SIG-M5 treated with dmso at 0.1 percent for 504 hours (cell line): ENCODE data around the gene SP140.
"Not testable (repeated sequence)": the region's sequence is repeated elsewhere in the genome, so short reads cannot be mapped to it uniquely, and the experiment has no call there.

ENCODE experiments used
- DNase-seq: peaks from one replicate; lab custom pipeline; 2025; ENCODE audit not compliant: unreplicated experiment; lab: John Stamatoyannopoulos, UW

SP140 gene

GRCh38 chr2:230324503-230324902 lies 99.0 kb downstream of the SP140 start:
- no peak for DNase-seq

DNA sequence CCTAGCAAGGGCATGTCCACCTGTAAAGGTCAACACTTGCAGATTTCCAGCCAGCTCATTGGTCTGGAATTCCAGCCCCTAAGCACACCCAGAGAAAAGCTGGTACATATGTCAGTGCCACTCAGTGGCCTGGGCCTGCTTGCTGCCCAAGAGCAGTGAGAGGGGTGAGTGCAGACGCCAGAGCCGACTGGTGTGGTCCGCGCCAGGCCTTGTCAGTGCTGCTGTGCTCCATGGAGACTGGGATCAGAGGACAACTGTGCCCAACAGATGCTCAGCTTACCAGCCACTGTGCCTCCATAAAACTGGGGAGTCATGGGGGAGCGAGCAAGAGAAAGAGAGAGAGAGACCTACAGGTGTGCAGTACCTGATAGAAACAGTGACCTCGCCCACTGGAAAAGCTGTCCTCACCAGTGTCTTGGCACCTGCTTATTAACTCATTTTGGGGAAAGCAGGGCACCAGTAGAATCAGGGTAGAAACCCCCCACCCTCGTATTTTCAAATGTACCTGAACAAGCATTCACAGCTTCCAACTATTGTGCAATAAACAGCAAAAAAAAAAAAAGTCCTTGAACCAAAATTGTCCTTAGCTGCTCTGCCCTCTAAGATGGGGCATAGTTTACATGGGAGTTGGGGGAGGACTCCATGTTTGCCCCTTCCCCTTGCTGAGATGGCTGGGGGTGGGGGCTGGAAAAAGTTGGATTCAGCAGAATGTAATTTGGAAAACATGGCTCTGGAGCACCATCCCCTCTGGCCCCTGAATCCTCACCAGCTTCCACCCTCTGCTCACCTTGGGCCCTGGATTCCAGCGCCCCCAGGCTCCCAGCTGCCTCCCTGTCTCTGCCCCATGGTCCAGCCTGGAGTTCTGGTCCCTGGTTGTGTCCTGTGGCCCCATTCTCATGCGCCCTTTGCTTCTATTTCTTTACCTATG lies 100.0 kb downstream of the SP140 start:
- no peak for DNase-seq

DNA sequence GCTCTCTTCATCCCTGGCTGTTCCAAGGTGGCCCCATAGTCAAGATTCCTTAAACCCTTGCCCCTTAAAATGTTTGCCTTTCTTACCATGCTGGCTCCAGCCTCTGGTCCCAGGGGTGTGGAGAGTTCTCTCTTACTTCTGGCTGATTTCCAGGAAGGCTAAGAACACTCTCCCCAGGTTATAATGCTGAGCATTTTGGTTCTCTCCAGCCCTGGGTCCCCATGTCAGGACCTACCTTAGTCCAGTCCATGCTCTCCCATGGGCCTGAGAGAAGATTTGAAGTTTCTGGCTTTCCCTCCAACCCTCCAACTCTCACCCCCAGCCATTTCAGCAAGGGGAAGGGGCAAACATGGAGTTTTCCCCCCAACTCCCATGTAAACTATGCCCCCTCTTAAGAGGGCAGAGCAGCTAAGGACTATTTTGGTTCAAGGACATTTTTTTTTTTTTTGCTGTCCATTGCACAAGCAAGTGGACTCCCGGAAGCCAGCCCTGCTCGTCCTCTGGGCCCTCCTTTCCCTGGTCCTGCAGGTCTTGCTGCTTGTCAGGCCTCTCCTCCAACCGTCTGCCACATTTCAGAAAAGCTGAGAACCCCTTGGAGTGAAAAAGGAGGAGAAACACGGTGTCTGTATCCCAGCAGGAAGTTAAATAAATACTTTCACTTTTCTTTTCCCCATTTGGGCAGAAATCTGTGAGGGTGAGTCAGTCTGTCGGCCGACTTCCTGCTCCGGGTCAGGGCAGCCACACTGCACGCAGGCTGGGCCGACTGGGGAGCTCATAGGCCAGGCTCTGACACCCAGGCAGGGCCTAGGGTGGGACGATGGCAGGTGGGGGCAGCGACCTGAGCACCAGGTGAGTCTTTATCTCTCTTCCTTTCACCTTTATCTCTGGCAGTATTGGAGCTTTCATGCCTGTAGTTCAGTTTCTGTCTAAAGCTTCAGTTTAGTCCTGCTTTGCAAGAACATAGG lies 101.2 kb downstream of the SP140 start, which contains the start of gene SP140L:
SP140L (plus strand) TSS at position 741 of the 965 bp plus-strand sequence; CDS start at position 818, 77 bp downstream.
- peak; percentile 84 for DNase-seq

GRCh38 chr2:230327418-230328154 lies 102.0 kb downstream of the SP140 start:
- DNase-seq, result peak; percentile 58

DNA sequence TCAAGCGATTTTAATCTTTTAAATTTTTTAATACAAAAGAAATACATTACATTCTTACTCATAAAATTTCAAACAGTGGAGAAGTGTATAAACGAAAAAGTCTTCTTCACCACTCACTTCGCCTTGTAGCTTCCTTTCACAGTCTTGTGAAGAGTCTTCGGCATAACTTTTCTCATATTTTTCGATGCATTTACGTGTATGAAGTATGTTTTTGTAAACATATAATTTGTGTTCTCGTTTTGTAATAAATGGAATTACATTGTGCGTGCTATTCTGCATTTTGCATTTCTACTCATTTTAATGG lies 102.6 kb downstream of the SP140 start:
- DNase-seq, result no peak

- no peak for DNase-seq
Observed at GRCh38 chr2:230329946-230330605, 104.5 kb downstream of the SP140 start.

DNA sequence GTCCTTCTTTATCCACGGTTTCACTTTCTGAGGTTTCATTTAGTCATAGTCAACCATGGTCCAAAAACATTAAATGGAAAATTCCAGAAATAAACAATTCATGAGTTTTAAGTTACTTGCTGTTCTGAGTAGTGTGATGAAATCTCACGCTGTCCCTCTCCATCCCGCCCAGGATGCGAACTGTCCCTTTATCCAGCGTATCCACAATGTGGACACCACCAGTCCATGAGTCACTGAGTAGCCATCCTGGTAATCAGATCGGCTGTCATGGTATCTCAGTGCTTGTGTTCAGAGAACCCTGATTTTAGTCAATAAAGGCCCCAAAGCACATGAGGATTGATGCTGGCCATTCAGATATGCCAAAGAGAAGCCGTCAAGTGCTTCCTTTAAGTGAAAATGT lies 105.2 kb downstream of the SP140 start:
- no peak for DNase-seq

DNA sequence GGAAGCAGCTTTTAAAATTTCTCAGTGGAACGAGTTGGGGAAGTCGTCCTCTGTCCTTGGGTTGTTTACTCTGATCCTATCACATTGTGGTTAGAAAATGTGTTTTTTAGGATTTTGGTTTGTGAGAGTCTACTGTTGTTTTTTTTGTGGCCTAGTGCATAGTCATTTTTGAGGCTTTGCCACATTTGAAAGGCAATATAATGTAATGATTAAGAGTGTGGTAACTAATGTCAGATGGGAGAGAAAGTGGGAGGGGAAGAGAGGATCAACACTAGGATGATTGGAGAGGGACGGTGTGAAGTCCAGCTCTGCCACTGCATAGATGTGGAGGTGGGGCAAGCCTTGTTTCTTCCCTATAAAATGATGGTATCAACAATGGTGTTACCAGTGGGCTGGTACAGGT lies 109.9 kb downstream of the SP140 start:
- DNase-seq, result no peak

- no peak for DNase-seq
Observed at GRCh38 chr2:230335864-230336506, 110.4 kb downstream of the SP140 start.

DNA sequence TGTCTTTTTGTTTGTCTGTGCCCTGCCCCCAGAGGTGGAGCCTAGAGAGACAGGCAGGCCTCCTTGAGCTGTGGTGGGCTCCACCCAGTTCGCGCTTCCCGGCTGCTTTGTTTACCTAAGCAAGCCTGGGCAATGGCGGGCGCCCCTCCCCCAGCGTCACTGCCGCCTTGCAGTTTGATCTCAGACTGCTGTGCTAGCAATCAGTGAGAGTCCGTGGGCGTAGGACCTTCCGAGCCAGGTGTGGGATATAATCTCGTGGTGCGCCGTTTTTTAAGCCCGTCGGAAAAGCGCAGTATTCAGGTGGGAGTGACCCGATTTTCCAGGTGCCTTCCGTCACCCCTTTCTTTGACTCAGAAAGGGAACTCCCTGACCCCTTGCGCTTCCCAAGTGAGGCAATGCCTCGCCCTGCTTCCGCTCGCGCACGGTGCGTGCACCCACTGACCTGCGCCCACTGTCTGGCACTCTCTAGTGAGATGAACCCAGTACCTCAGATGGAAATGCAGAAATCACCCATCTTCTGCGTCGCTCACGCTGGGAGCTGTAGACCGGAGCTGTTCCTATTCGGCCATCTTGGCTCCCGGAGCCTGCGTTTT lies 116.5 kb downstream of the SP140 start:
- DNase-seq, result not testable (repeated sequence)

- not testable (repeated sequence) for DNase-seq
Observed at GRCh38 chr2:230343041-230343624, 117.6 kb downstream of the SP140 start.

DNA sequence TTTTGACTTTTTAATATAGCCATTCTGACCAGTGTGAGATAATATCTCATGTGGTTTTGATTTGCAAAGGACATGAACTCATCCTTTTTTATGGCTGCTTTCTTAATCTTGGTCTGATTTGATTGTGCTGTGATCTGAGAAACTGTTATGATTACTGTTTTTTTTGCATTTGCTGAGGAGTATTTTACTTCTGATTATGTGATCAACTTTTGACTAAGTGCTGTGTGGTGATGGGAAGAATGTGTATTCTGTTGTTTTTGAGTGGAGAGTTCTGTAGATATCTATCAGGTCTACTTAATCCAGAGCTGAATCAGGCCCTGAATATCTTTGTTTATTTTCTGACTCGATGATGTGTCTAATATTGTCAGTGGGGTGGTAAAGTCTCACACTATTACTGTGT lies 118.2 kb downstream of the SP140 start:
- no peak for DNase-seq

- no peak for DNase-seq
Observed at GRCh38 chr2:230346465-230346864, 120.9 kb downstream of the SP140 start.

DNA sequence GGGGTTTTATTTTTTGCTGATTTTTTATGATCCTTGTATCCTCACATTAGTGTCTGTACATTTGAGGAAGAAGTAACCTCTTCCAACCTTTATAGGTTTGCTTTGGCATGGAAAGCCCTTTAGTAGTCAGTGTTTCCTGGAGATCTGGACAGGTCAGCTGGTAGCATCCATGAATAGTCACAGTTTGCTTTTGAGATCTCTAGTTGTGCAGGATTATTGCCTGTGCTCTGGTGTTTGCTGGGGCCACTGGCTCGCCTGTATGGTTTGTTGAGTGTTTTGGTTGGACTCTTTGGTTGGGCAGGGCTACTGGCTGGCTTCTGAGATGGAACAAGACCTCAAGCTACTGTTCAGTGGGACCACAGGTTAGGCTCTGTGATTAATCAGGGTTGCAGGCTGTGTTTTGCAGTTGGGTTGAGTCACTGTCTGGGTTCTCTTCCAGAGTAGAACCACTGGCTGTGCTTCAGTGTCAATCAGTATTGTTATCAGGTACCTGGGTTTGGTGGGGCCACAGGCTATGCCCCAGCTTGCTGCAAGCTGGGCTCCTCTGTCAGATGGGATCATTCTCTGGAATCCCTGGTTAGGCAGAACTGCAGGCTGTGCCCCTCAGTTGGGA lies 121.5 kb downstream of the SP140 start:
- no peak for DNase-seq

- no peak for DNase-seq
Observed at GRCh38 chr2:230347659-230348305, 122.2 kb downstream of the SP140 start.

DNA sequence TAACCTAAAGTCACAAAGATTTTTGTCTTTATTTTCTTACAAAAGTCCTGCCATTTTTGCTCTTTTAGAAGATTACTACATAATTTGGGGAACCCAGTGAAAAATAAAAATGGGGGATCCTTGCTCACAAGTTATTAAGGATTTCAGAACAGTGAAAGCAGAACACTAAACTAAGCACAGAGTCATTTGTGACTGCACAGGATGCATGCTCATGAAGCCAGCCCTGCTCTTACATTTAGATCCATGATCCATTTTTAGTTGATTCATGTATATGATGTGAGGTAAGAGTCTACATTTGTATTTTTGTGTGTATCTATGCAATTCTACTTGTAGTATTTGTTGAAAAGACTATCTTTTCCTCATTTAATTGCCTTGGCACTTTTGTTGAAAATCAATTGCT lies 123.3 kb downstream of the SP140 start:
- DNase-seq, result no peak

- no peak for DNase-seq
Observed at GRCh38 chr2:230356084-230356483, 130.5 kb downstream of the SP140 start.

DNA sequence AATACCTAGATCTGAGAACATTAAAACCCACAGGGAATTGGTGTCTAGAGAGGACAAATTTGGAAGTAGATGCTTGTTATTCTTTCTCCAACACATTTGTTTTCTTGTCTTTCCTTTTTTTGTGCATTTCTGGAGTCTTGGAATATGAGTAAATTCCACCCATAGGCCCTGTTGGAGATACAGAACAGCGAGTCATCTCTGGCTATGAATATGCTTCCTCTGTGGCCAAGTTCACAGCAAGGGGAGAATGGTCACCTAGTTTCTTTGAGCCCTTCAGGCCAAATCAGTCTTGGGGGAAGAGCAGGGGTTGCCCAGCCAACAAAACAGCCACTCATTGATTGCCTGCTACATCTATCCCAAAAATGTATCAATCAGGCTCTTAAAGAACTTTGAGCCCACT lies 132.8 kb downstream of the SP140 start:
- DNase-seq, result no peak
